Fibroblast of skin of back (primary cell): ENCODE measurements around the gene PPIL3. TPM values are rescaled to one million over a fixed set of nuclear protein-coding genes. Genes with fewer than 3 reads are reported as not detected.
"Not testable (repeated sequence)": the region's sequence is repeated elsewhere in the genome, so short reads cannot be mapped to it uniquely, and the experiment has no call there.

Source experiments
- DNase-seq: peaks from one replicate; pipeline ENCODE4 v3.0.0-alpha.2; 2013
- polyA plus RNA-seq, 2 experiments: library from polyadenylated mRNA; unstranded; fragments of 120-200 nt; gene quantifications; one replicate each; pipeline ENCODE4 v1.2.1, GENCODE V29; 2013; ENCODE audit not compliant: insufficient read length in 2 of 2

The PPIL3 gene
- 33.2 TPM for polyA plus RNA-seq (2013, experiment 1 of 2; ENCODE audit: insufficient read length)
- 26.7 TPM for polyA plus RNA-seq (2013, experiment 2 of 2; ENCODE audit: insufficient read length)

DNA sequence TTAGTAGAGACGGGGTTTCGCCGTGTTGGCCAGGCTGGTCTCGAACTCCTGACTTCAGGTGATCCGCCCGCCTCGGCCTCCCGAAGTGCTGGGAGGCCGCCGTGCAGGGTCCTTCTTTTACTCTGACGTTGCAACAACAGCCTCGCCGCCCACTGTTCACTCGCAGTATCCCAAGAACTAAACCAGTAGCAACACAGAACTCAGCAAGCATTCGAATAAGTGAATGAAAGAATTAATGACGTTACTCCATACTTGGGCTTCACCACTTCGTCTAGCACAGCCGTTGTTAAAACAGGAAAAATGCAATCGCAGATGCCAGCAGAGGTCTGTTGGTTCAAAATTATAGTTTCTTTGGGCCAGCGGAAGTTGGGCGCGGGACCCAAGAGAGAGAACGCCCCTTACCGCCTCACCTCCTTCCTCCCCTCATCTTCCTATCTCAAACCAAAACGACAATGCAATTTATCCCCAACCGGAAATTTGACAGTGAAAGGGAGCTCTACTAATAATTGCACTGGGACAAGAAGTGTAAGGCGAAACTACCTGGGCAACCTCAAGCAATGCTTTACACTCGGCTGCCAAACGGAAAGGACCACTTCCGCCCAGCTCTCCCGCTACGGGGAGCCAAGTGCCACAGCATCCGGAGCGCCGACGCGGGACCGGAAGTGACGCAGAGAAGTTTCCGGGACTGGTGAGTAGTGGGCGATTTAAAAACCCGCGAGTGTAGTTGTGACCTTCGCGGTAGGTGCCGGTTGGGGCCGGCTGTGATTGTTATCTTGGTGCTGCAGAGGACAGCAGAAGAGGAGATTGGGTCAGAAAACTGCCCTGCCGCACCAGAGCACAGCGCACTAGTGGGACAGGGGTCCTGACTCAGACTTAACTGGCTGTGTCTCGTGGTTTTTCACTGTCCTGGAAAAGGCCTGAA, at the start of gene PPIL3, which contains the start of gene NIF3L1:
Gene PPIL3, minus strand, starts transcription at position 374 of the 922 bp plus-strand sequence. CDS start 1,462 bp downstream, outside the sequence.
Gene NIF3L1, plus strand, starts transcription at position 668 of the 922 bp plus-strand sequence. CDS start 2,573 bp downstream, outside the sequence.
- DNase-seq: peak; percentile 99

DNA sequence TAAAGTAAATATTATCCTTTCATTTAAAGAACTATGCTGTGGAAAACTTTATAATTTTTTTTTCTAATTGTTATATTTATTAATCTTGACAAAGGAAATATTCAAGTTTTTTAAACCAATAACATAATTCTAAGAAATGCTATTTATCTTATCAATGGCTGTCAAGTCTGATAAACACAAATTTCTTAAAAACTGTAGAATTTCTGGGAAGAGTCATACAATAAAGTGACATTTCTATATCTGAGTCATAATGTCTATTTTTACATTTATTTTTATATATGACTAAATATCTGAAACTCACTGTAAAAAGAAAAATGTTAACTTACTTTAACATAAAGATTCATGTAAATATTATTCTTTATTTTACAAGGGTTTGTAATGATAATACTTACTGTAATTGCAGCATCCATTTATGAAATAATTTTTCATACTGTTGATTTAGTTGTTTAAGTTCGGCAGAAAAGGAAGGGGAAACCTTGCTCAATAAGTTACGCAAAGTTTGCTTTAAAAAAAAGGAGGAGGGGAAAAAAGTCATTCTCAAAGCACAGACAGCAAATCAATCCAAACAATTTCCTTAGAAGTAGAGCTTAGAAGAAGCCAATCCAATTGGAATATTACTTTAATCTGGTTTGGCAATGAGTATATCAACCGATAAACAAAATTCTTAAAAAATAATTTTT, 42.2 kb upstream of the PPIL3 start:
- DNase-seq: peak; percentile 17

DNA sequence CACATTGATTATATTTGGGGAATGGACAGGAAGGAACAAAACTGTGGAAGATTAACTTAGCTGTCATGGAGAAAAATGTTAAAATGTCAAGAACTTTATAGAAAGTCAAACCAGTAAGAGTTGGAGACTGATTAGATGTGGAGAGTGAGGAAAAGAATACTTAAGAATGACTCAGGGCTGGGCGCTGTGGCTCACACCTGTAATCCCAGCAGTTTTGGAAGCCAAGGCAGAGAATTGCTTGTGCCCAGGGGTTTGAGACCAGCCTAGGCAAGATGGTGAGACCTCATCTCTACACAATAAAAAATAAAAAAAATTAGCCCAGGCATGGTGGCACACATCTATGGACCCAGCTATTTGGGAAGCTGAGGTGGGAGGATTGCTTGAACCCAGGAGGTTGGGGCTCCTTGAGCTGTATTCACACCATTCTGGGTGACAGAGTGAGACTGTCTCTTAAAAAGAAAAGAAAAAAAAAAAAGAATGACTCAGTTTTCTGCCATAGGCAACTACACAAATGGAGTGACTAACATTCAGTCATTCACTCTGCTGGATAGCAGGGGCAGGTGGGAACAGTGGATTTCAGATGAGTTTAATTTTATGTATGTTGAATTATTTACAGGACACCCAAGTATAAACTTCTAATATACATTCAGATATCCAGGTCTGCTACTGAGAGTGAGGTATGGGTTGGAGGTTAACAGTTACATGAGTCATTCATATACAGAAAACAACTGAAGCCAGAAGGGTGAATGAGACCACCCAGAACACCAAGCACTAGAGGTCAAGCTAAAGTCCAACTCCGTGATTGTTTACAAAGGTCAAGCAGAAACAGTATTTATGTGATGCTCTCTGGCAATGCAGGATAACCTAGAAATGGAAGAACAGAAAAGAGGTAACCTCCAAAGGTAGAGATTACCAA, 40.7 kb upstream of the PPIL3 start:
- DNase-seq: peak; percentile 9

DNA sequence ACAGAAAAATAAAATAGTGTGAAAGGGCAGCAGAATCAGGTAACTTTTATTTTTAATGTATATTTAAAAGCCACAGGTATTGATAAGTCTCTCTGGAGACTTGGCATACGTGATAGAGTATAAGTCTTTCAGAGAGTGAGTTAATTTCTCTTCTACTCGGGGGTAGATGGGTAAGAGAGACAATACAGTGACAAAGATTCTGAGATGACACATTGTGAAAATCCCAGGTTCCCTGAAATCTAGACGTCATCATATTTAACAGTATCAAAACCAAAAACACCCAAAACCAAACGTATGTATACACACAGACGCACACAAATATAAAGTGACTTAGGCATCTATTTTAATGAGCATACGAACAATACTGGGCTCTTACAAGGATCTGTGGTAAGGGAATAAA, 33.6 kb upstream of the PPIL3 start:
- DNase-seq: no peak

DNA sequence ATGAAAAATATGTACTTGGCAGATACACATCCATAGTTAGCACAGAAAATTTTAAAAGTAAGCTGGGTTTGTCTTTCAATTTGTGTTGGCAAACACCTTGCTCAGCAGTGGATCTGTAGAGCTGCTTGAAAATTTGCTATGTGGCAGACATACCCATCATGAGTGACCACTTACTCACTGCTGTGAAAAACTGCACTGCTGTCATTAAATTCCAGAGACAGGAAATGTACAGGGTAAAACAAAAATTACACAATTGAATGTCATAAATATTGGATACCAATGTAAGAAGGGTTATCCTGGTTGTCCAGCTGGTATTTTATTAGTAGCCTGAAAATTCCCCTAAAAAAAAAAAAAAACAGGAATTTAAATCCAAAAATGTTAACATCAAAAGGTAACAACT, 24.8 kb upstream of the PPIL3 start:
- DNase-seq: peak; percentile 78

DNA sequence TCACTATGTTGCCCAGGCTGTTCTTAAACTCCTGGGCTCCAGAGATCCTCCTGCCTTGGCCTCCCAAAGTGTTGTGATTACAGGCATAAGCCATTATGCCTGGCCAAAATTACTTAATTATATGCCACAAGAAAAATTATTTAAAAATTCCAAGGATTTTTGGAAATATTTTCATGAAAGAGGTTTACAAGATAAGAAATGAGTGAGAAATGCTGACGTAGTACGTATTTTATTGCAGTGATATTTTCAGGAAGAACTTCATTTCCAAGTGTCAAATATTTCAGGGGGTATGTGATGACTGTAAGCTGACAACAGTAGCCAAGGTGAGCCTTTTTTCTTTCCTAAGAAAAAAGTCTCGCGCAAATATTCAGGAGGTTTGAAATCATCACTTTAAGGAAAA, 21.1 kb upstream of the PPIL3 start:
- no peak for DNase-seq

DNA sequence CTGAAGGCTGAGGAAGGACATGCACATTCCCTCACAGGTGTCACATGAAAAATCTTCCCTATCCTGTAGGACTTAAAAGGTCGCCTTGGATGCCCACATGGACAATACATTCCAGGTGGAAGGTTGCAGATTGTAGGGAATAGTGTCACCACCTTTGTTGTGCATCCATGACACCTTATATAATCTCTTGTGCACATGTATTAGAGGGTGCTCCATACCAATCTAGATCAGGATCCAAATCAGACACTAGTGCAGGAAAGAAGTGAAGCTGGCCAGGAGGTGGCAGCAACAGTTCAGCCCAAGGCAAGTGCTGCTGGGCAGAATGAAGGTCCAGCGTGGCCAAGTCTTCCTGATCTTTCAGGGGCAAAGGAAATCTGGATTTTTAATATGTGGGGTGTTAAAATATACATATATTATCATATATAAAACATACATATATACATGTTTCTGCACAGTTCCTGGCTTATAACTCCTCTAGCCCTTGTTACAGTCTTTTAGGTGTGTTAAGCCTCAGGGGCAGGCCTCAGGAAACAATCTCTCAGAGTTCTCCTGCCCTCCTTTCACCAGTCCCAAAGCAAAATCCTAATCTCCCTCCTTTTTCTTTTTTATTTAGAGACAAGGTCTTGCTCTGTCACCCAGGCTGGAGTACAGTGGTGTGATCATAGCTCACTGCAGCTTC, 16.9 kb upstream of the PPIL3 start:
- peak; percentile 64 for DNase-seq

DNA sequence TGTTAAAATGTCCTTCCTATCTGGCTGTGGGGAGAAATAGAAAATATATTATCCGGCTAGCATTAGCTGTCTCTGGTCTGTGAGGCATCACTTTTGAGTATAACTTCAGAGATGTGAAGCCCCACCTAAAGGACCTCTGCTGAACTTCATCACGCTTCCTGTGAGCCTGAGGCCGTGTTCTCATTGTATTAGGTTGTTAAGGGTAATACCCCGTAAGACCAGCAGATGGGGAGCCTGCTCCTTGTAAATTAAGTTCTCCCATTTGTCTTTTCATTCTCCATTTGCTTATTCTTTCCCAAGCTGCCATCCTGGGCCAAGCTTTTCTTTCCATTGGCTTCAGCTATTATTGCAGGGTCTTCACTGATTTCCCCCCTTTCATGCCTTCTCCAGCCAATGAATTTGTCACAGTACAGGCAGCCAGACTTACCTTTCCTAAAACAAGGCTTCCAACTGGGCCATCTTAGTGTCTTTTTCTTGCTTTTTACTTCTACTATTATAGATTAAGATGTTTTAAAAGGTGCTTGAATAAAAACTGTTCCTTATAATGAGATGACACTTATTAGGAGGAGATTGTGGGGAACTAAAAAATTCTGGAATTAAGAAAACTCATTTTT, 12.7 kb upstream of the PPIL3 start:
- DNase-seq: peak; percentile 86

DNA sequence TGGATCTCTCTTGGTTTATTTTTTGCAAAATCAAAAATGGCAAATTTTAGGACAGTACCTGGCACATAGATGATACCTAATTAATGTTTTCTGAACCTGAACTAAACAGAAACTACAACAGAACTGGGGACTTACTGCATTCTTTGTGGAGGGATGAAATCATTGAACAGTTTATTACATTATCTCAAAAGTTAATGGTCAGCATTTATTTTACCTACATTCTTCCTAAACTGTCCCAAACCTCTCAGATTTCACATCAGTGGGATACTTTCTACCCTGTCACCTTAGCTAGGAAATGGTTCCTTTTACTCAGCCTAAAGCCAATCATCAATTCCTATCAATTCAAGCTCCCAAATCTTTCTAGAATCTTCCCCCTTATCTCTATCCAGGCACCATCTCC, 10.6 kb upstream of the PPIL3 start:
- no peak for DNase-seq

DNA sequence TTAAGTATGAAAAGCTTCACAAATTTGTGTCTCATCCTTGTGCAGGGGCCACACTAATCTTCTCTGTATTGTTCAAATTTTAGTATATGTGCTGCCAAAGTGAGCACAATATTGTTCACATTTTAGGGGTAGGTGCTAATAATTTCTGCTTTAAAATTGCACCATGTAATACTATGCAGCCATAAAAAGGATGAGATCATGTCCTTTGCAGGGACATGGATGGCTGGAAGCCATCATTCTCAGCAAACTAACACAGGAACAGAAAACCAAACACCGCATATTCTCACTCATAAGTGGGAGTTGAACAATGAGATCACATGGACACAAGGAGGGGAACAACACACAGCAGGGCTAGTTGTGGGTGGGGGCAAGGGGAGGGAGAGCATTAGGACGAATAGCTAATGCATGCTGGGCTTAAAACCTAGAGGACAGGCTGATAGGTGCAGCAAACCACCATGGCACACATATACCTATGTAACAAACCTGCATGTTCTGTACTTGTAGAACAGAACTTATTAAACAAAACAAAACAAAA, 7.1 kb downstream of the PPIL3 start:
- not testable (repeated sequence) for DNase-seq

DNA sequence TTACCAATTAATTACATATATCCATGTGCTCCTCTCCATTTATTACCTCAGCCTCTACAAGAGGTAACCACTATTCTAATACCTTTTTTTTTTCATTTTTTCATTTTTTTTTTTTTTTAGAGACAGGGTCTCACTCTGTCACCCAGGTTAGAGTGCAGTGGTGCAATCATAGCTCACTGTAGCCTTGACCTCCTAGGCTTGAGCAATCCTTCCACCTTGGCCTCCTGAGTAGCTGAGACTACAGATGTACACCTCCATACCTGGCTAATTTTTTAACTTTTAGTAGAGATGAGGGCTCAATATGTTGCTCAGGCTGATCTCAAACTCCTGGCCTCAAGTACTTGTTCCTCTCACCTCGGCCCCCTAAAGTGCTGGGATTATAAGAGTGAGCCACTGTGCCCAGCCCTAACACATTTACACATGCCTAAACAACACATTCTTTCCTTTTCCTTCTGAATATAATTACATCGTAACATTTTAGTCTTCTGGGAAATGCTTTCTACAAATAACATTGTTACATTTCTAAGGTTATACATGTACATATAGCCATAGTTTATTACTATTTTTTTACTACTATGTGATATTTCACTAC, 10.5 kb downstream of the PPIL3 start:
- DNase-seq: no peak

DNA sequence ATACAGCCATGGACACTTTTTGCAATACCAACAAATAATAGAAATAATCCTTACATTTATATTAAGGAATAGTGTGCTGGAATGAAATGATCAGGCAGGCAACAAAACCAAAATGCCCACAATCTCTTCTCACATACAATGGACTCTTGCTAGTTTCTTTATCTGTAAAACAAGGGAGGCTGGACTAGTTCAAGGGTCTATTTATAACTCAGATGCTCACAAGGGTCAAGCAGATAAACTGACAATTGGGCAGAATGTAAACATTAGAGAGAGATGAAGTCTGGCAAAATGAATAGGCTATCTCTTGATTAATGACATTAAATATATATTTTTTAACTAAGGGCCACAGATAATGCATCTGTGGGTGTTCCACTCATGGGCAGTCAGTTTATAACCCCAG, 11.4 kb downstream of the PPIL3 start:
- no peak for DNase-seq

DNA sequence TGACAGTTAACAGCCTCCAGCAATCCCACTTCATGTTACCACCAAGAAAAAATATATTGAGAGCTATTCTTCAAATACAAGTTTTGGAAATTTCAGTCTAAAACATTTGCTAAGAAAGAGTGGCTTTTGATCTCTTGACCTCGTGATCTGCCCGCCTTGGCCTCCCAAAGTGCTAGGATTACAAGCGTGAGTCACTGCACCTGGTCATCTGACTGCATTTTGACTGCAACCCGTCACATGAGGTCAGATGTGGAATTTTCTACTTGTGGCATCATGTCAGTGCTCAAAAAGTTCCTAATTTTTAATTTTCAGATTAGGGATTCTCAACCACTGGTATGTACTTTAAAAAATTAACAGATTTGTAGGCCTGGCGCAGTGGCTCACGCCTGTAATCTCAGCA, 15.3 kb downstream of the PPIL3 start:
- DNase-seq: no peak

DNA sequence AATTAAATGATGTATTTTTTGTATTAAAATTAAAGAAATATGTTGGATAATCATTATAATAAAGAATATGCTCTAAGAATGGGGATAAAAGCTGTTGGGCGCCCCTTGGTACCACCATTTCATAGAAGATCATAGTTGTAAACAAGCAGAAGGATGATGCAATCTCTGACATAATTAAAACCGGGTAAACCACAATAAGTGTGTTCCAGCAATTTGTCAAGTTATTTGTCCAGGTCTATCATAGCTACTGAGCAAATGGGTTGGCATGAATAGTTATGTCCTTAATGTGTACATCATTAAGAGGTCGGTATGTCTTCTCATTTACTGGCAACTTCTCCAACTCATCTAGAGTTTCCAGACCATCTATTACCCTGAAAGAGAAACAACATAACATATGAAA, 17.7 kb downstream of the PPIL3 start:
- no peak for DNase-seq

DNA sequence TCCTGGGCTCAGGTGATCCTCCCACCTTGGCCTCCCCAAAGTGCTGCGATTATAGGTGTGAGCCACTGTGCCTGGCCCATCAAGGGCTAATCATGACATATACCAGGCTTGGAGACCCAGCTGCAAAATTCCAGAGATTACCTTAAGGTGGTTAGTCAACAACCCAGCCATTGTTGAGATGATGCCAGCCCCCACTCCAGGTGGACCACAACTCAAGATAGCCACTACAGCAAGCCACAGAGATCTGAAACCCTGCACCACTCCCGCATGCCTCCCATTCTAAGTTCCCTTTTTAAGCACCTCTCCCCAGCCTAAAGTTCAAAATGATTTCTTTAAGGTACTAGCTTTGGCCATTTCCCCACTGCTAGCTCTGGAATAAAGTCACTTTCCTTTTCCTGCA, 19.9 kb downstream of the PPIL3 start:
- no peak for DNase-seq

DNA sequence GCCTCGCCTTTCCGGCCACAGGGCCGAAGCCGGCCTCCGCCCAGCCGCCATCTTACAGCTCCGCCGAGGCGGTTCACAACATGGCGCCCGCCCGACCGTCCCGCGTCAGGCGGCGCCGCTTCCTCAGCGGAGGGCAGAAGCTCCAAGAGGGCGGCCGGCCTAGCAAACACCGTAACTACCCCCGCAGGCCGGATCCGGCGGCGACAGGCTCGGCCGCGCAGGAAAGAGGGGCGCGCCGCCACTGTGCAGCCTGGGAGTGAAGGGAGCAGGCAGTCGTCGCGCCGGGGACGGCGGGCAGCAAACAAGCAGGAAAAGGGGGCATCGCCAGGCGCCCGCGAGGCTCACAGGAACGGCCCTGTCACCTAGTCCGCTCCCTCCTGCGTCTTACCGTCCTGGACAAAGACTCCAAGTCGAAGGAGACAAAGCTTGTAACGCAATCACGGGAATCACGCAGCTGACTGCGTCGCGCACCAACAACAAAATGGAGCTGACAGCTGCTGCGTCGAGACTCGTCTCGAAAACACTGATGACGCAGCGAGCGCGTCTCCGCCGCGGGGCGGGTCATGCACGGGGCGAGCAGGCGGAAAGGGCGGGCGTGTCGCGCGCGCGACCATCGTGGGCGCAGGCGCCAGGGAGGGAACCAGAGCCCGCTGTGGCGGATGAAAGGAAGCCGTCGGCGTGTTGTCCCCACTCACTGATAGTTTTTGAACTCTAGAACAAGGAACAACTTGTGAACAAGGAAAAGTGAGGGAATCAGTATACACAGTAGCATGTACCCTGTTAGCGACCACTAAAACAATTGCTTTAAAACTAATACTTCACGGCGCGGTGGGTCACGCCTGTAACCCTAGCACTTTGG, 24.5 kb downstream of the PPIL3 start, which contains the start of gene CLK1:
Gene CLK1, minus strand, starts transcription at position 483 of the 859 bp plus-strand sequence. CDS start 2,796 bp downstream, outside the sequence.
- peak; percentile 93 for DNase-seq

DNA sequence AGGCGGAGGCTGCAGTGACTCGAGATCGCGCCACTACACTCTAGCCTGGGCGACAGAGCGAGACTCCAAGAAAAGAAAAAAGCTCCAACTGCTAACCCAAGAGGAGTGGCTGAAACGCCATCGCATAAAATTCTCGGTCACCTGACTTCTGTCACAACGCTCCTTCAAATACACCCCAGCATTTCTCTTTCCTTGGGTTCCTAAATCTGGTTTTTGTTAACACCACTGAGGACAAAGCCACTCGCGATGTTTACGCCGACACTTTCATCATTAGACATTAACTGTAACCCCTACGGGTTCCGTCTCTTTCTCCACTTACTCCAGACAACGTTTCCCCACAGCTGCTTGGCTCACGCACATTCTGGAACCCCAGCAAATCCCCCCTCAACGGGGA, 25.1 kb downstream of the PPIL3 start:
- no peak for DNase-seq

DNA sequence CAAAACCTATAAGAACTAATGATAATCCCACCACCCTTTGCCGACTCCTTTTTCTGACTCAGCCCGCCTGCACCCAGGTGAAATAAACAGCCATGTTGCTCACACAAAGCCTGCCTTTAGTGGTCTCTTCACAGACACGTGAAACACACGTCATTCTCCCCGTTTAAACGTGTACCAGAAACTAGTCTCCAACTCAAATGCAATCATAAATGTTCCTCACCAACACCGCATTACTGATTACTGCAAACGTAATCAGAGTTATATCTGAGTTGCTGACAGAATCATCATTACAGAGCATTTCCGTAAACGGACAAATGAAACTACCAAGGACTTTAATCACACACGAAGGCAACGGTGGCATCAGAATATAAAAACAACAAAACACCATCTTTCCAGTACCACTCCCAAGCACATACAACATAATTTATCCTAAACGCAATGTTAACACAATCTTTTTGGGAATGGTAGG, 26.3 kb downstream of the PPIL3 start:
- DNase-seq: peak; percentile 56

DNA sequence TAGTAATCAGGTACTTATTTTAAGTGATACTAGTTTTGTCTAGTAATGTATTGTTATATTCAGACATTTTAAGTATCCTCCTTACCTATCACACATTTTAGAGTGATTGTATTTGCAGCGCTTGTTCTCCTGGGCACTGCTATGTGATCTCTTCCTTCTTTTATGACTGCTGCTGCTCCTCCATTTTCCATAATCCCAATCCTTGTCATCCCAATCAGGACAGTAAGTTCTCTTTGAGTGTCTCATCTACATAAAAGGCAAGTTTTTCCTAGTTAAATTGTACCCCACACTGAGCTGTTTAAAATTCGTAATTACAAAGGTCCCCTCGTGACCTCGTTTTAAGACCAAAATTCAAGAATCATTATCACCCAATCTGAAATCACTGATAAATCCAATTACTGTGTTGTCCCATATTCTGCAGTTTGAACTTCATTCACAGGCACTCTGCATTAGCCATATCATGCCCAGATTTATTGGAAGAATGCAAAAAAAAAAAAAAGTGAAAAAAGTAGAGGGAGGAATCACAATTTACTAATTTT, 27.2 kb downstream of the PPIL3 start:
- DNase-seq: no peak
